Measurements from ENCODE around the gene CDK11B.

CDK11B gene

GRCh38 chr1:1615256-1616044, 43.4 kb downstream of the CDK11B start, which contains the start of gene MIB2:
Gene MIB2, plus strand, starts transcription at chr1:1615500. Its CDS starts 7,953 bp downstream, at chr1:1623453.
- peak; percentile 97 for DNase-seq (ENCODE audit: low read depth)

DNA sequence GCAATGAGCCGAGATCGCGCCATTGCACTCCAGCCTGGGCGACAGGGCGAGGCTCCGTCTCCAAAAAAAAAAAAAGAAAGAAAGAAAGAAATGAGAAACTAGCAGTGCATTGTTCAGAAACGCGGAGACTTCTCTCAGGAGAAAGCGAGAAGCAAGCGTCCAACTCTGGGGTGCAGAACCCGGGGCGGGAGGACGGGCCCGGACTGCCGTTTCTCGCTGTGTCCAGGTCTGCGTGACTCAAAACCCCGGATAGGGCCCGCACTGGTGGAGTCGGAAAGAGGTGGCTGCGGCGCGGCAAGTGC, 43.9 kb downstream of the CDK11B start:
- no peak for DNase-seq (ENCODE audit: low read depth)

DNA sequence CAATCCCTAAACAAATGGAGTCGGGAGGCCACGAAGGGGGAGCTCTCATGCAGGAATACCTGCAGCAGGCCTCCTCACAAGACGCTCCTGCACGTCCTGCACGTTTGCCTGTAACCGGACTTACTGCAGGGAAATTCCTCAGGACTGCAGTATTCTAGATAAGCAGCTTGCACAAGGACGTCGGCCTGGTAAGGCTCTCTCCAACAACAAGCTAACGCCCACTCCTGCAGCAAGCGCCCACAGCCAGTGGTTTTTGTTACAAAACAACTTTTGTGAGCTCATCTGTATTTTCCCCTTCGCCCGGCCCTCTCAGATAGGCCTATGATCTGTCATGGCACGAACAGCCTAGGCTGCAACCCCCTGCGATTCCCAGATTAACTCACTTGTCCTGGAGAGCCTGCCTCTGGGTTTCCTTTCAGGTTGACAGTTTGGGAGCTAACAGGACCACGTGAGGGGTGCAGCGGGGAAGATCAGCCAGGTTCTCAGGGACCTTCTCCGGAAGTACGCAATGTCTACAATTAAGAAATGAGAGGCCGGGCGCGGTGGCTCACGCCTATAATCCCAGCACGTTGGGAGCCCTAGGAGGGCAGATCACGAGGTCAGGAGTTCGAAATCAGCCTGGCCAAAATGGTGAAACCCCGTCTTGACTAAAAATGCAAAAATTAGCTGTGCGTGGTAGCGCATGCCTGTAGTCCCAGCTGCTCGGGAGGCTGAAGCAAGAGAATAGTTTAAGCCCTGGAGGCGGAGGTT, 44.4 kb downstream of the CDK11B start:
- no peak for DNase-seq (ENCODE audit: low read depth)

GRCh38 chr1:1613509-1614082, 45.2 kb downstream of the CDK11B start:
- no peak for DNase-seq (ENCODE audit: low read depth)

DNA sequence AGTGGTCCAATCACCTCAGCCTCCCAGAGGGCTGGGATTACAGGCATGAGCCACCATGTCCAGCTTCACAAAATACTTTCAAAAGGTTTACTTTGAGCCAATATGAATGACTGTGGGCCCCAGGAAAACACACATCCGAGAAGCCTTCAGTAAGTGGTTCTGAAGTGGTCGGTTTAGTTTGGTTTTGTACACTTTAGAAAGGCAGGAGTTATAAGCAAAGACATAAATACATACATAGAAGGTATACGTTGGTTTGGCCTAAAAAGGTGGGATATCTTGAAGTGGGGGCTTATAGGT, 46.8 kb downstream of the CDK11B start:
- DNase-seq (ENCODE audit: low read depth): no peak

- no peak for DNase-seq (ENCODE audit: low read depth)
Observed at GRCh38 chr1:1610796-1611195, 48.0 kb downstream of the CDK11B start.

DNA sequence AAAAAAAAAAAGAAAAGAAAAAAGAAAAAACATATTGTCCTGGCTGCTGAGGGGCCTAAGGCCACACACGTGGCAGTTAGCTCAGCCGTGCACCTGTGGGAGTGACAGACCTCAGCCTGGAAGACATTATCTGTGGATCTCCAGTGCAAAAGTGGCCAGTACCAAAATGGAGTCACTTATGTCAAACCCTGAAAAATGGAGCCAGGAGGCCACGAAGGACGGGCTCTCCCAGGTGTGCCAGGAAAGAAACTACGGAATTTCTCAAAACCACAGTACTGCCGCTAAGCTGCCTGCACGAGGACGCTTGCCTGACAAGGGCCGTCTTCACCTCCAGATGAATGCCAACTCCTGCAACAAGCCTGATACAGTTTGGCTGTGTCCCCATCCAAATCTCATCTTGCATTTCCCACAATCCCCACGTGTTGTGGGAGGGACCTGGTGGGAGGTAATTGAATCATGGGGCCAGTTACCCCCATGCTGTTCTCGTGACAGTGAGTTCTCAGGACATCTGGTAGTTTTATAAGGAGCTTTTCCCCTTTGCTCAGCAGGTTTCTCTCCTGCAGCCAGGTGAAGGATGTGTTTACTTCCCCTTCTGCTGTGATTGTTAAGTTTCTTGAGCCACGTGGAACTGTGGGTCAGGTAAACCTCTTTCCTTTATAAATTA, 48.9 kb downstream of the CDK11B start:
- DNase-seq (ENCODE audit: low read depth): no peak

- DNase-seq (ENCODE audit: low read depth): no peak
Observed at GRCh38 chr1:1606232-1606631, 52.6 kb downstream of the CDK11B start.

GRCh38 chr1:1605724-1606123, 53.1 kb downstream of the CDK11B start:
- no peak for DNase-seq (ENCODE audit: low read depth)

DNA sequence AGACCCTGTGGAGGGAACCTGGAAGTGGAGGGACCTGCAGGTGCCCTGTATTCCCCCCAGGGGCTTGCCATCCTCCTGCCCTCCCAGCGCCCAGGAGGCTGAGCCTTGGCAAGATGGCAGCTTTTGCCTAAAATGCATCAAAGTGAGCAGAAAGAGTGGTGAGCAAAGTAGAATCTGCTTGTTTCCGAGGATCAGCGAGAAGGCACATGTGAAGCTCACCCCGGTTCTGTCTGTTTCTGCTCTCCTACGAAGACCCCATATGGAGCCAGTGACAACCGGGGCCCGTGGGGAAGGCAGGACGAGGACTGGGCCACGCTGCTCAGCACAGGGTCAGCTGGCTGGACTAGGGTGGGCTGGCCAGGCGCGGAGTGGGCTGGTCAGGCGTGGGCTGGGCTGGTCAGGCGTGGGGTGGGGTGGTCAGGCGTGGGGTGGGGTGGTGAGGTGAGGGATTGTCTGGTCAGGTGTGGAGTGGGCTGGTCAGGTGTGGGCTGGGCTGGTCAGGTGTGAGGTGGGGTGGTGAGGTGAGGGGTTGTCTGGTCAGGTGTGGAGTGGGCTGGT, 53.7 kb downstream of the CDK11B start:
- DNase-seq (ENCODE audit: low read depth): no peak

DNA sequence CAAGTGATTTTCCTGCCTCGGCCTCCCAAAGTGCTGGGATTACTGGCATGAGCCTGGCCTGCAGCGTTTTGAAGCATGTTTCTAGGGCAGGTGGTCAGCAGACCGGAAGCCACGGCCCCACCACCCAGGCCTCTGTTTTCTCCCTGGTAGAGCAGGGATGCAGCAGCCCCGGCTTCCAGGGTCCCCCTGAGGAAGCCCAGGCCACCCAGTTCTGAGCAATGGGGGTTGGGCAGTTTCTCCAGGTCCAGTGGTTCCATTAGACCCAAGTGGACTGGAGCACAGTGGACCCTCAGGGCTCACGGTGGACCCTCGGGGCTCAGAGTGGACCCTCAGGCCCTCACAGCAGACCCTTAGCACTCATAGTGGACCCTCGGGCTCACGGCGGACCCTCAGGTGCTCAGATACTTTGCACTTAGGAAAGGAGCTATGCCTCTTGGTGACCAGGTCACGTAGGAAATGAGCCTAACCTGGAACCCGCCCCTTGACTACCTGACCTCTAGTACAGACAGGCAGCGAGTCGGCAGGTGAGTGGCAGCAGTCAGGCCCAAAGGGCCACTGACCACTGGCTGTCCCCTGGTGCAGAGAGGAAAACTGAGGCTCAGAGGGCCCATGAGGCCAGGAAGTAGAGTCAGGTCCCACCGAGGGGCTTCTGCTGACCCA, 54.3 kb downstream of the CDK11B start:
- DNase-seq (ENCODE audit: low read depth): no peak

DNA sequence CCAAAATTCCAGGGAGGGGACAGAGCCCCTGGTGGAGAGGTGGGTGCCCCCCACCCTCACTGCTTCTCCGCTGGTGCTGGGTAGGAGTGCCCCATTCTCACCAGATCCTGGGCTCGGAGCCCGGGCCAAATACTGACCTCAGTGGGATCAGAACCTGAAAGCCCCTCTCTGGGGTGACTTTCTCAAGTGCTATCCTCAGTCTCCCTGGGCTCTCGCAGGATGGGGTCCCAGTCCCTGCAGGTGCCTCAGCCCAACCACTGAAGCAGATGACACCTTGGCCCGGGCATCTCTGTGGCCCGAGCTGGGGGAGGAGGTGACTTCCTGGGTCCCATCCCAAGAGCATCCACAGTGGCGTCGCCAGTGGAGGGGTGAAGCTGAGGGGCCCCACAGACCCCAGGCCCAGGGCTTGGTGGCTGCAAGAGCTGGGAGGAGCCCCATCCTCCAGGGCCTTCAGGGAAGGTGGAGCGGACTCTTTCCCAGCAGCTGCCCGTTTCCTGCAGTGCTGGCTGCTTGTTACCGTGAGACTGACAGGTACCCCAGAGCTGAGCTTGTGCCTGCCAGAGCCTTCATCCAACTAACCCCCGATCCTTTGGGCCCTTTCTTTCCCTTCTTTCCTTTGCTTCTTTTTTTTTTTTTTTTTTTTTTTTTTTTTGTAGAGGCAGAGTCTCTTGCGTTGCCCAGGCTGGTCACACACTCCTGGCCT, 55.0 kb downstream of the CDK11B start:
- no peak for DNase-seq (ENCODE audit: low read depth)

DNA sequence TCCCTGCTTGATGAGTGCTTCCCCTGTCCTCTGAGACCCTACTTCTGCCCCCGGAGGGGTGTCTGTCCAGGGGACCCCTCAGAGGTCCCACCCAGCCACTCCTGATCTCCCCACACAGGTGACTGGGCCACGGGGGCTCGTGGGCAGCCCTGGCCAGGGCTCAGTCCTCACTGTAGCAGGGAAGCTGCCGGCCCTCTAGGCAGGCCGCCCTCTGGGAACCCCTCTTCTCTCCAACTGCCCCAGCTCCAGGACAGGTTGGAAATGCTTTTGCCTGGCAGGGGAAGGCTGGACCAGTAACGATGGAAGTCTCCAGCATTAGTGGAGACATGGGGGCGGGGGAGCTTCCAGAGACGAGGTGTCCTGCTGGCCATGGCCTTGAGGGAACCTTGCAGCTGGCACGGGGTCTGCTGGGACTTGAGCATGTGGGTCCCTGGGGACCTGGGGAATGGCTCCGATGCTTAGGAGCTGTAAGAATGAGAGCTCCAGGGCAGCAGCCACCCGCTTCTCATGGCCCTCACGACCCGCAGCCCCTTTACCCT, 55.8 kb downstream of the CDK11B start:
- DNase-seq (ENCODE audit: low read depth): no peak

- DNase-seq (ENCODE audit: low read depth): no peak
Observed at GRCh38 chr1:1602304-1602967, 56.4 kb downstream of the CDK11B start.

- DNase-seq (ENCODE audit: low read depth): no peak
Observed at GRCh38 chr1:1601564-1602303, 57.1 kb downstream of the CDK11B start.

DNA sequence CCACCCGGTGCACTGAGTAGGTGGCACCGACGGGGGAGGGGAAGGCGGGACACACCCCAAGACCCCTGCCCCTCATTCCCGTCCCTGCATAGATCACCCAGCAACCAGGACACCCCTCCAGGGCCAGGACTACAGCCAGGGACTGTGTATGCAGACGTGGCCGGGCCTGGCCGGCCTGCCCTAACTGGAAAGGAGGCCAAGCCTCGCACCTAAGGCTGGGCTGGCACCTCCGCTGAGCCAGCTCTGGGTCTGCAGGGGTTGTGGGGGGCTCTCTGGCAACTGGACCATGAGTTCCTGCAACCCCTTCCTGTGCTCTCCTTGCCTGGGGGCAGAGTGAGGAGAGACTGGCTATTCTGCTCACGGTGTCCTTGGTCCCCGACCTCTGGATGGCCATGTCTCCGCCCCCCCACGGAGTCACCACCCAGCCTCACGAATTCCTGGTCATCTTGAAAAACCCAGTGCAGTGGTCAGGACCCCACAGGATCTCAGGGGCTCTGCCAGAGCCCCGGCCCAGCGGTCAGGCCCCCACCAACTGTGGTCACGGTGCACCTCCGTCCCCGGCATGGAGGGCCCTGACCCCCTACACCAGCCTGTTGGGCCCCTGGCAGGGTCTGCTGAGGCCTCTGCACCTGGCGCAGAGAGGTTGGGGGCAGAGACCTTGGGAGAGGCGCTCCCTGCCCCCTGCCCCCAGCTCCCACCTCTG, 57.8 kb downstream of the CDK11B start:
- no peak for DNase-seq (ENCODE audit: low read depth)

DNA sequence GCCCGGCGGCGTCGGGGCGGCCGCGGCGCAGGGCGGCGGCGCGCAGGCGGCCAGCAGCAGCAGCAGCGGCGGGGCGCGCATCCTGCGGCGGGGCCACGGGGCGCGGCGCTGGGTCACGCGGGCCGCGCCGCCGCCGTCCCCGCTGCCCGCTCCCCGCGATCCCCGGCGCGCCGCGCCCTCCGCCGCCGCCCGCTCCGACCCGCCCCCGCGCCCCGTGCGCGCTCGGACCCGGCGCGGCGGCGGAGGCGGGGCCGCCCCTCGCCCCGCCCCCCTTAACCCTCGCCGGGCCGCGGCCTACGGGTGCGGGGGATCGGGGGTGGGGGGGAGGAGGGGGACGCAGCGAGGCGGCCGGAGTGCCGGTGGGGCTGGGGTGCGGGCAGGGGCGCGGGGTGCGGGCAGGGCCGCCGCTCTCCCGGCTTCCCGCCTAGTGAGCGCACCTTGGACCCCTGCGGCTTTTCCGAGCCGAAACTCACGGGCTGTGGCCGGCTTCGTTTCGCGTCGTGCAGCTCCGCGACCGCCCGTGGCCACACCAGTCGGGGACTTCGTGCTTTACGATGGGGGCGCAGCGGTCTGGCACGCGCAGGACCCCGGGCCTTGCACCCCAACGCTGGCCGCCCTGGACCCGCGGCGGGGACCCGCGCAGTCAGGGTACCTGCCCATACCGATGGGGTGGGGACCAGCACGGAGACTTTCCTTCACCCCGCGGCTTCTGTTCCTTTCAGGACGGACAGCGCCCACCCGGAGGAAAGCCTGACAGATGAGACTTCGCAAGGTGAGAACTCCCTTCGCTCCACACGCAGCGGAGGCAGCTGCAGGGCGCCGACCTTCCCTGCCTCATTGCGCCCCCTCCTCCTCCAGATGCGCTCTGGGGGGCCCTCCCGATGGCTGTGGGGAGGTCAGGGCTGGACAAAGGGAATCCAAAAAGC, 58.6 kb downstream of the CDK11B start, which contains the start of gene FNDC10:
Gene FNDC10, minus strand, starts transcription at position 201 of the 926 bp plus-strand sequence. Its CDS starts 120 bp downstream, at position 81.
- no peak for DNase-seq (ENCODE audit: low read depth)
